HTERT RPE-1 (cell line): ENCODE results near the gene RNASEH2B.

Experiments used
- in situ Hi-C: fragments of 300-500 bp; cut with MboI; formaldehyde crosslinking; loops from 4 replicates; pipeline ENCODE4 v1.14.3; 2020; ENCODE audit warnings: low sequenced_read_pairs

Gene RNASEH2B

GRCh38 chr13:50934735-50935435, 25.3 kb downstream of the RNASEH2B start:
- in situ Hi-C loops, result no loop called here

- in situ Hi-C loops, result no loop called here
Observed at GRCh38 chr13:50936679-50937078, 27.1 kb downstream of the RNASEH2B start.

- in situ Hi-C loops, result no loop called here
Observed at GRCh38 chr13:50940509-50940908, 30.9 kb downstream of the RNASEH2B start.

GRCh38 chr13:50941146-50941545, 31.6 kb downstream of the RNASEH2B start:
- in situ Hi-C loops, result no loop called here

GRCh38 chr13:50942630-50943311, 33.2 kb downstream of the RNASEH2B start:
- in situ Hi-C loops, result no loop called here

GRCh38 chr13:50945669-50946068, 36.1 kb downstream of the RNASEH2B start:
- in situ Hi-C loops, result no loop called here

GRCh38 chr13:50948601-50949000, 39.0 kb downstream of the RNASEH2B start:
- in situ Hi-C loops, result no loop called here

- in situ Hi-C loops, result no loop called here
Observed at GRCh38 chr13:50950849-50951248, 41.3 kb downstream of the RNASEH2B start.

- in situ Hi-C loops, result no loop called here
Observed at GRCh38 chr13:50951366-50951765, 41.8 kb downstream of the RNASEH2B start.

- in situ Hi-C loops, result no loop called here
Observed at GRCh38 chr13:50955241-50955640, 45.6 kb downstream of the RNASEH2B start.

- in situ Hi-C loops, result no loop called here
Observed at GRCh38 chr13:50955798-50956197, 46.2 kb downstream of the RNASEH2B start.

- in situ Hi-C loops, result no loop called here
Observed at GRCh38 chr13:50957620-50958019, 48.0 kb downstream of the RNASEH2B start.

GRCh38 chr13:50969691-50970090, 60.1 kb downstream of the RNASEH2B start:
- in situ Hi-C loops, result no loop called here

GRCh38 chr13:50970956-50971355, 61.4 kb downstream of the RNASEH2B start:
- in situ Hi-C loops, result no loop called here

- in situ Hi-C loops, result no loop called here
Observed at GRCh38 chr13:50974268-50974667, 64.7 kb downstream of the RNASEH2B start.

GRCh38 chr13:50979187-50979586, 69.6 kb downstream of the RNASEH2B start:
- in situ Hi-C loops, result no loop called here

GRCh38 chr13:50981686-50982085, 72.1 kb downstream of the RNASEH2B start:
- in situ Hi-C loops, result no loop called here

GRCh38 chr13:50989476-50989875, 79.9 kb downstream of the RNASEH2B start:
- in situ Hi-C loops, result no loop called here

GRCh38 chr13:50990065-50990817, 80.7 kb downstream of the RNASEH2B start:
- in situ Hi-C loops, result no loop called here

- in situ Hi-C loops, result no loop called here
Observed at GRCh38 chr13:50990818-50991506, 81.4 kb downstream of the RNASEH2B start.
